HepG2 (cell line): ENCODE data around the gene NKD2. TPM values are rescaled to one million over a fixed set of nuclear protein-coding genes. Genes with fewer than 3 reads are reported as not detected.

Experiments used
- AHR ChIP-seq: IDR thresholded peaks from 2 replicates; pipeline ENCODE4 v1.6.1; 2018; ENCODE audit warnings: missing genetic modification reagents, missing compliant biosample characterization
- ARID2 ChIP-seq: sonication (generic); formaldehyde crosslinking; IDR thresholded peaks from 2 replicates; pipeline ENCODE4 v1.8.1; 2022; ENCODE audit warnings: mild to moderate bottlenecking, missing genetic modification reagents, borderline replicate concordance
- ETV5 ChIP-seq: IDR thresholded peaks from 2 replicates; pipeline ENCODE4 v1.6.1; 2018; ENCODE audit warnings: missing biosample characterization, missing genetic modification reagents, inconsistent platforms, borderline replicate concordance
- HMGXB4 ChIP-seq, 2 experiments: sonication (generic) in 1 of 2; formaldehyde crosslinking in 1 of 2; IDR thresholded peaks; 2 replicates each; pipeline versions ENCODE4 v1.4.0 to v1.6.1; 2018 to 2020; ENCODE audit warnings: missing genetic modification reagents in 2 of 2, borderline replicate concordance in 1 of 2, low read depth in 1 of 2, mild to moderate bottlenecking in 1 of 2, missing biosample characterization in 1 of 2
- JUN ChIP-seq: sonication (generic); formaldehyde crosslinking; IDR thresholded peaks from 2 replicates; pipeline ENCODE4 v1.4.0; 2020; ENCODE audit warnings: mild to moderate bottlenecking, missing genetic modification reagents
- NFE2L1 ChIP-seq: sonication (generic); formaldehyde crosslinking; IDR thresholded peaks from 2 replicates; pipeline ENCODE4 v1.4.0; 2020; ENCODE audit warnings: missing genetic modification reagents, mild to moderate bottlenecking, borderline replicate concordance
- NFIB ChIP-seq: sonication (generic); formaldehyde crosslinking; IDR thresholded peaks from 2 replicates; pipeline ENCODE4 v1.9.0; 2021; ENCODE audit warnings: missing genetic modification reagents, mild to moderate bottlenecking, borderline replicate concordance
- NR0B2 ChIP-seq: sonication (generic); formaldehyde crosslinking; IDR thresholded peaks from 2 replicates; pipeline ENCODE4 v1.4.0; 2020; ENCODE audit warnings: mild to moderate bottlenecking, missing genetic modification reagents
- ZNF230 ChIP-seq: sonication (generic); formaldehyde crosslinking; IDR thresholded peaks from 2 replicates; pipeline ENCODE4 v1.4.0; 2020; ENCODE audit warnings: mild to moderate bottlenecking, missing genetic modification reagents
- ZNF574 ChIP-seq: sonication (generic); formaldehyde crosslinking; IDR thresholded peaks from 2 replicates; pipeline ENCODE4 v1.4.0; 2020; ENCODE audit warnings: missing genetic modification reagents
- polyA plus RNA-seq, 8 experiments: library from polyadenylated mRNA; depleted of rRNA in 3 of 8; stranded (reverse) in 7 of 8; unstranded in 1 of 8; fragments of >200 nt; fragmentation: Illumina TruSeq in 4 of 8; extraction: Trizol in 4 of 8; gene quantifications; 2 replicates each; pipeline versions ENCODE4 v1.2.1 to v1.2.3, GENCODE V29; 2011 to 2016; ENCODE audit warnings: low read depth in 4 of 8, missing spikeins in 1 of 8, mixed read lengths in 1 of 8; ENCODE audit not compliant: insufficient read depth in 1 of 8
- total RNA-seq, 5 experiments: library from RNA; depleted of rRNA; stranded (reverse); fragments of >200 nt; fragmentation: Illumina TruSeq; extraction: Trizol; gene quantifications; 2 replicates each; pipeline ENCODE4 v1.2.3, GENCODE V29; 2016; ENCODE audit warnings: low read depth in 1 of 5

Gene NKD2
- total and polyA plus RNA-seq, 2 of the 13 experiments (the other 11 are each of a cell fraction or from before 2014, with no cell fraction given) = 0.53 to 0.82 TPM

- TF ChIP-seq HMGXB4 (CRISPR knock-in tag; IDR thresholded peaks at IDR 0.05; ENCODE audit: borderline replicate concordance in 1 of 2, low read depth in 1 of 2) = no peak
- no peak for TF ChIP-seq NR0B2 (CRISPR knock-in tag)
- no peak for TF ChIP-seq ARID2 (CRISPR knock-in tag)
- no peak for TF ChIP-seq AHR (CRISPR knock-in tag)
- no peak for TF ChIP-seq NFE2L1
- no peak for TF ChIP-seq NFIB (CRISPR knock-in tag)
- no peak for TF ChIP-seq ZNF574 (CRISPR knock-in tag)
- TF ChIP-seq JUN (CRISPR knock-in tag) = no peak
- 0 out of 2 replicates have a peak, but pooled peaks have one; percentile 3 for TF ChIP-seq ETV5 (CRISPR knock-in tag)
- TF ChIP-seq ZNF230 = no peak
- TF ChIP-seq, all 625 proteins: peak for 3
Measured at GRCh38 chr5:1010641-1011046, 2.0 kb downstream of the NKD2 start (continued).
